Tibial artery (tissue), 4 donors: ENCODE data around the gene IQCM.

Experiments
- DNase-seq, 2 donors: peaks; one replicate each; pipeline ENCODE4 v3.0.0-alpha.2; 2019
- H3K27ac ChIP-seq, 2 donors: fragments of 200-600 bp; sonication (generic) in 1 of 2; 1 replicate in 1 of 2; 2 replicates in 1 of 2; pipeline ENCODE4 v1.5.1; 2018 to 2019; ENCODE audit warnings: mild to moderate bottlenecking in 1 of 2
- H3K27me3 ChIP-seq, 2 donors: fragments of 200-600 bp; sonication (generic) in 1 of 2; one replicate each; pipeline versions ENCODE4 v1.5.1 to v1.6.0; 2016 to 2019
- H3K36me3 ChIP-seq, 3 donors: fragments of 200-600 bp; sonication (generic) in 2 of 3; one replicate each; pipeline ENCODE4 v1.5.1; 2016 to 2019; ENCODE audit warnings: mild to moderate bottlenecking in 2 of 3
- H3K4me1 ChIP-seq, 4 donors: fragments of 200-600 bp; sonication (generic) in 2 of 4; 1 replicate in 3 of 4; 2 replicates in 1 of 4; pipeline ENCODE4 v1.5.1; 2016 to 2019
- H3K4me3 ChIP-seq, 2 donors: fragments of 200-600 bp; sonication (generic) in 1 of 2; 1 replicate in 1 of 2; 2 replicates in 1 of 2; pipeline ENCODE4 v1.5.1; 2018 to 2019; ENCODE audit warnings: mild to moderate bottlenecking in 2 of 2
- H3K9me3 ChIP-seq, 3 donors: fragments of 200-600 bp; sonication (generic) in 1 of 3; one replicate each; pipeline ENCODE4 v1.5.1; 2016 to 2019
- intact Hi-C: fragments of 100-400 bp; cut with DNase I; formaldehyde crosslinking; loops from one replicate; pipeline ENCODE4 v1.15.0; 2023; ENCODE audit warnings: low total_unique reads
- TF ChIP-seq, protein P1 (sequence below), 2 experiments: fragments of 200-600 bp in 1 of 2; fragments of 450-650 bp in 1 of 2; IDR thresholded peaks; one replicate each; pipeline ENCODE4 v1.5.1; 2017 to 2019; ENCODE audit warnings: antibody characterized with exemption in 2 of 2, mild to moderate bottlenecking in 1 of 2, moderate library complexity in 1 of 2

Gene IQCM

GRCh38 chr4:149409146-149409545, 406.5 kb downstream of the IQCM start:
- TF ChIP-seq, protein P1, sequence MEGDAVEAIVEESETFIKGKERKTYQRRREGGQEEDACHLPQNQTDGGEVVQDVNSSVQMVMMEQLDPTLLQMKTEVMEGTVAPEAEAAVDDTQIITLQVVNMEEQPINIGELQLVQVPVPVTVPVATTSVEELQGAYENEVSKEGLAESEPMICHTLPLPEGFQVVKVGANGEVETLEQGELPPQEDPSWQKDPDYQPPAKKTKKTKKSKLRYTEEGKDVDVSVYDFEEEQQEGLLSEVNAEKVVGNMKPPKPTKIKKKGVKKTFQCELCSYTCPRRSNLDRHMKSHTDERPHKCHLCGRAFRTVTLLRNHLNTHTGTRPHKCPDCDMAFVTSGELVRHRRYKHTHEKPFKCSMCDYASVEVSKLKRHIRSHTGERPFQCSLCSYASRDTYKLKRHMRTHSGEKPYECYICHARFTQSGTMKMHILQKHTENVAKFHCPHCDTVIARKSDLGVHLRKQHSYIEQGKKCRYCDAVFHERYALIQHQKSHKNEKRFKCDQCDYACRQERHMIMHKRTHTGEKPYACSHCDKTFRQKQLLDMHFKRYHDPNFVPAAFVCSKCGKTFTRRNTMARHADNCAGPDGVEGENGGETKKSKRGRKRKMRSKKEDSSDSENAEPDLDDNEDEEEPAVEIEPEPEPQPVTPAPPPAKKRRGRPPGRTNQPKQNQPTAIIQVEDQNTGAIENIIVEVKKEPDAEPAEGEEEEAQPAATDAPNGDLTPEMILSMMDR (IDR thresholded peaks at IDR 0.05): no peak
- peaks cover 0 to 12% (median 5%) of the 10 kb centered on the region in 4 donors for H3K4me1 ChIP-seq
- H3K27ac ChIP-seq: peak overlapping the region in 1 of 2 donors; percentile 7
- intact Hi-C loops: no loop called here
- DNase-seq: peak; percentile 19 to 61
- H3K9me3 ChIP-seq: no peaks in the 10 kb centered on the region
- H3K36me3 ChIP-seq: no peaks in the 10 kb centered on the region
- no peaks in the 10 kb centered on the region for H3K27me3 ChIP-seq
- no peak overlapping the region for H3K4me3 ChIP-seq

DNA sequence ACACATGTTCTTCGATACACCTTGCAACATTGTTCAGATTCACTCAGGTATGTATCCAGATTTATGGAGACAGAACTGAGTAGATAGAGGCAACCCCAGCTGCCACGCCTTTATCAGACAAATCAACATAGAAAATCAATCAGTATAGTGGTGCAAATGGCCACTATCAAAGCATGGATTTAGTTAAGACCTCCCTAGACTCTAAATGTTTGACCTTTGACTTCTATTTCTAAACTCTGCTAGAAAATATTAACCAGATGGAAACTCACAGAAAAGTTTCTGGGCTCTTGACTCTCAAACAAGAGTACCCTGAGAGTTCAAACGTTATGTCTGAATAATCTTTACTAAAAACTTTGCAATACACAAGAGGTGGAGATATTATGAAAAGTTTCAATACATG, 411.5 kb downstream of the IQCM start:
- H3K27me3 ChIP-seq: no peaks in the 10 kb centered on the region
- H3K27ac ChIP-seq: no peak overlapping the region
- DNase-seq: no peak
- TF ChIP-seq, protein P1 (IDR thresholded peaks at IDR 0.05): no peak
- H3K4me1 ChIP-seq: peaks cover 0 to 4% (median 2%) of the 10 kb centered on the region in 4 donors
- intact Hi-C loops: no loop called here
- H3K36me3 ChIP-seq: no peaks in the 10 kb centered on the region
- no peak overlapping the region for H3K4me3 ChIP-seq
- H3K9me3 ChIP-seq: no peaks in the 10 kb centered on the region

- no peaks in the 10 kb centered on the region for H3K36me3 ChIP-seq
- H3K27ac ChIP-seq: no peak overlapping the region
- TF ChIP-seq, protein P1 (IDR thresholded peaks at IDR 0.05): no peak
- no peak for DNase-seq
- H3K9me3 ChIP-seq: no peaks in the 10 kb centered on the region
- H3K4me1 ChIP-seq: no peaks in the 10 kb centered on the region
- intact Hi-C loops: no loop called here
- H3K27me3 ChIP-seq: no peaks in the 10 kb centered on the region
- no peak overlapping the region for H3K4me3 ChIP-seq
These were observed 412.6 kb downstream of the IQCM start for GRCh38 chr4:149403081-149403480.

- H3K27me3 ChIP-seq: no peaks in the 10 kb centered on the region
- DNase-seq: no peak
- intact Hi-C loops: no loop called here
- H3K9me3 ChIP-seq: no peaks in the 10 kb centered on the region
- TF ChIP-seq, protein P1 (IDR thresholded peaks at IDR 0.05): no peak
- no peaks in the 10 kb centered on the region for H3K4me1 ChIP-seq
- no peak overlapping the region for H3K27ac ChIP-seq
- H3K4me3 ChIP-seq: no peak overlapping the region
- H3K36me3 ChIP-seq: no peaks in the 10 kb centered on the region
These were observed 416.6 kb downstream of the IQCM start for GRCh38 chr4:149398993-149399392.

DNA sequence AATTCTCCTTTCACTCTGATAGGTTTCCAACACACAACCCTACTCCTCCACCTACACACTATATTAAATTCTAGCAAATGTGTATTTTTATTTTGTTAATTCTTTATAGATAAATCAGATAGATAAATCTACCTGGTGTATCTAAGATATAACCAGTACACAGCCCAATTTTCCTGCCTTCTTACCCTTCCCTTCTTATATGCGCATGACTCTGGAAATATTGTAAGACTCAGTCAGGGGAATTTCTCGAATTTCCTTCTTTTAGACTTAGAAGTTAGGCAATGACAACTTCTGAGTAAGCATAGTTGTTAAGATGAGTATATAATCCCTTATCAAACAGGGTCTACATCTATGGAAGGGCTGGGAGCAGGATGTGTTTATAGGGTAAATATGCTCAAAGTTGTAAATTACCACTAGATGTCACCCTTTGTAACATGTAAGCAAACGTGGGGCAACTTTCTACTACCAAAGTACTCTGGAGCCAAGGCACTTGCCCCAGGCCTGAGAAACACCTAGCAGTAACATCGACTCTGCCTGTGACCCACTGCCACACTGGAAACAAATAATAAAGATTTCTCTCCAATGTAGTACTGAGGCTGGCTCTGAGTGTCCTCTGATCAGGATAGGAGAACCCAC, 444.7 kb downstream of the IQCM start:
- H3K4me3 ChIP-seq: no peak overlapping the region
- TF ChIP-seq, protein P1 (IDR thresholded peaks at IDR 0.05): peak in 1 of 2 experiments; percentile 2
- H3K4me1 ChIP-seq: peaks cover 0 to 5% (median 3%) of the 10 kb centered on the region in 4 donors
- H3K27ac ChIP-seq: no peak overlapping the region
- no peaks in the 10 kb centered on the region for H3K9me3 ChIP-seq
- H3K27me3 ChIP-seq: no peaks in the 10 kb centered on the region
- H3K36me3 ChIP-seq: no peaks in the 10 kb centered on the region
- no peak for DNase-seq
- intact Hi-C loops: no loop called here
